Myometrial cell (primary cell): ENCODE results near the gene RGL1. TPM values are rescaled to one million over a fixed set of nuclear protein-coding genes. Genes with fewer than 3 reads are reported as not detected.

Experiments used
- total RNA-seq: library from RNA; depleted of rRNA; stranded (reverse); fragments of >200 nt; gene quantifications from 2 replicates; pipeline ENCODE4 v1.2.3, GENCODE V29; 2015

RGL1 gene
- 5.8 and 6.0 TPM in 2 replicates for total RNA-seq

GRCh38 chr1:183804916-183805841 is at the start of gene RGL1:
RGL1 (plus strand) TSS chr1:183805120; CDS start chr1:183805298, 178 bp downstream.

Other genes starting within 250 kb of the RGL1 start
- not detected in 2 replicates for gene NCF2, start 214.7 kb upstream of the RGL1 start, total RNA-seq
- gene ARPC5, start 169.3 kb upstream of the RGL1 start, total RNA-seq, result 183 and 255 TPM in 2 replicates
- not detected in 2 replicates for gene APOBEC4, start 151.8 kb upstream of the RGL1 start, total RNA-seq
- 0.35 TPM in 1 of 2 replicates, not detected in the other for gene COLGALT2, start 232.6 kb downstream of the RGL1 start, total RNA-seq
- 47.3 and 102 TPM in 2 replicates for gene TSEN15, start 246.6 kb downstream of the RGL1 start, total RNA-seq